NOMO-1 treated with DMSO at 0.1 percent for 48 hours (cell line): ENCODE results near the gene BATF.

ENCODE experiments used
- DNase-seq: peaks from one replicate; lab custom pipeline; 2025; ENCODE audit not compliant: unreplicated experiment; lab: John Stamatoyannopoulos, UW

The BATF gene

DNA sequence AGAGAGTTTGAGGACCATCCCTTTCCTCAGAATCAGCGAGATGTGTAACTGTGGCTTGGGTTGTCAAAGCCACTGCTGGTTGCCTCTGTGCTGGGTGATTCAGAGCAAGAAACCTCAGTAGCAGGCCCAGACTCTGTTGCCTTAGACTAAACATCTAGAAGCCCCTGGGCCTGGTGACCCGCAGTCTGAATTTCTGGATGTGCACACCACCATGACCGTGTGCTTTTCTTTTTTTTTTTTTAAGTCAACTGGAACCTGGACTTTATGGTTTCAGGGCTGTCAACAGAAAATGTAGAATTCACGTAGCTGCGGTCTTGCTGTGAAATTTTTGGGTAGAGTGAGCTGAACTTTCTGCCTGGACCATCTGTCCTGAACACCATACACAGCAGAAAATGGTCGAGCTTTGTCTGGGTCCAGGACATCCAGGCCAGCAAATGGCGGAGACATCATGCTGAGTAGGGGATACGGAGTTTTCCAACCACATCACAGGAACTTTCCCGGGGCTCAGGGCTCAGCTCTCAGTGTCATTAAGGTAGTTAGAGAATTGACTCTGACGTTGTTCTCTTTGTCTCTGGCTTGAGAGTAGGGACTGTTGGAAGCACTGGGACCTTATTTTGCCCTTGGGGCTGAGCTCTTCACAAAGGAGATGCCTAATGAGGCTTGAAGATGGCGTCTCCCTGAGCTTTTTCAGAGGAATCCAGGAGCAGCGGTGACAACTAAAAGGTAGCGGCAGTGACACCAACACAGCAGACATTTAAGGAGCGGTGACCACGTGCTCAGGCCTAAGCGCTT is 23.0 kb upstream of the BATF start:
- DNase-seq: no peak

DNA sequence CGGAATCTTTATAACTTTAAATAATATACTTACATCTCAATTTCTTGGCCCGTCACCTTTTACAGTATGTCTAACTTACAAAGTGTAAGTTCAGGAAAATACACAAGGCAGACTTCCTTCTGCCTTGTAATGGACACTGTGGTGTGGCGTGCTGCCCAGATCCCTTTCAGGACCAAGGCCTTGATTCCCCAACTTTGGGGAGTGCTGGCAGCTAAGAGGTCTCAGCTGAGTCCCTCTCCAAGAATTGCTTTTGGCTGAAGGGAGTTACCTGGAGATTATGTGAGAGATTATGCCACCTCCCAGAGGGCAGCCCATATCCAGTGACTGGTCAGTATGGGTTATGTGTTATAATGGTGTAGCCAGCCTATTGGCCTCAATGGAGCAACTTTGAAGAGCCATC is 21.2 kb upstream of the BATF start:
- DNase-seq: no peak

DNA sequence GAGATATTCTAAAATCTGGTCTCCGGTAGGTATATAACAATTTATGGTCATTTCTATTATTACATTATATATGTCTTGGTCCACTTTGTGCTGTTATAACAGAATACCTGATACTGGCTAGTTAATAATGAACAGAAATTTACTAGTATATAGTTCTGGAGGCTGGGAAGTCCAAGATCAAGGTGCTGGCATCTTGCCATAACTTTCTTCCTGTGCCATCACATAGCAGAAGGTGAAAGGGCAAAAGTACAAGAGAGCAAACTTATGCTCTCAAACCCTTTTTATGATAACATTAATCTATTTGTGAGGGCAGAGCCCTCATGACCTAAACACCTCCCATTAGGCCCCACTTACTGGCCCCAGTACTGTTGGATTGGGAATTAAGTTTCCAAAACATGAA is 17.9 kb upstream of the BATF start:
- no peak for DNase-seq

DNA sequence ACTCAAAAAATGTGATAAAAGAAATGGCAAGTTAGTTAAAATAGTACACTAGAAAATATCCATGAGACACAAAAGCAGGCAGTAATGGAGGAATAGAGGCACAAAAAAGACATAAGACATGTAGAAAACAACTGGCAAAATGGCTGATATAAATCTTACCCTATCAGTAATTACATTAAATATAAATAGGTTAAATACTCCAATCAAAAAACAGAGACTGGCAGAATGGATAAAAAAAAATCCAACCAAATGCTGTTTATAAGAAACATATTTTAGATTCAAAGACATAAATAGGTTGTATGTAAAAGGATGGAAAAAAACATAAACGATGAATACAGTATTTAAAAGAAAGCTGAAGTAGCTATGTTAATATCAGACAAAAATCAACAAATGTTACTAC is 15.3 kb upstream of the BATF start:
- DNase-seq: no peak

DNA sequence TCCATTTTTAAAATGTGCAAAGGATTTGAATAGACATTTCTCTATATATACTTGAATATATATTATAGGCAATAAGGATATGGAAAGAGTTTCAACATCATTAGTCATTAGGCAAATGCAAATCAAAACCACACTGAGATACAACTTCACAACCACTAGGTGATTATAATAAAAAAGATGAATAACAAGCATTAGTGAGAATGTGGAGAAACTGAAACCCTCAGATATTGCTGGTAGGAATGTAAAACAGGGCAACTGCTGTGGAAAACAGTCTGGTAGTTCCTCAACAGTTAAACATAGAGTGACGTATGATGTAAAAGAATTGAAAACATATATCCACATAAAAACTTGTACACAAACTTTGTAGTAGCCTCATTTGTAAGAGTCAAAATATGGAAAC is 11.7 kb upstream of the BATF start:
- DNase-seq: no peak

DNA sequence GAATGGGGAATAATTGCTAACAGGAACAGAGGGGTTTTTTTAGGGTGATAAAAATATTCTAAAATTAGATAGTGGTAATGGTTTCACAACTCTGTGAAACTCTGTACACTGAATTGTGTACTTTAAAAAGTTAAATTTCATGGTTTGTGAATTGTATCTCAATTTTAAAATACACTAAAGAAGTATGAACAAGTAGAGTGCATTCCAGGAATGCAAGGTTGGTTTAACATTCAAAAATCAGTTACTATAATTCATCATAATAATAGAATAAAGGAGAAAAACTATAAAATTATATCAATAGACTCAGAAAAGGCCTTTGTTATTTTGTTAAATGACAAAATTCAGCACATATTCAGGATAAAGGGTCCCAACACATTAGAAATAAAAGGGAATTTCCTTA is 11.1 kb upstream of the BATF start:
- no peak for DNase-seq

DNA sequence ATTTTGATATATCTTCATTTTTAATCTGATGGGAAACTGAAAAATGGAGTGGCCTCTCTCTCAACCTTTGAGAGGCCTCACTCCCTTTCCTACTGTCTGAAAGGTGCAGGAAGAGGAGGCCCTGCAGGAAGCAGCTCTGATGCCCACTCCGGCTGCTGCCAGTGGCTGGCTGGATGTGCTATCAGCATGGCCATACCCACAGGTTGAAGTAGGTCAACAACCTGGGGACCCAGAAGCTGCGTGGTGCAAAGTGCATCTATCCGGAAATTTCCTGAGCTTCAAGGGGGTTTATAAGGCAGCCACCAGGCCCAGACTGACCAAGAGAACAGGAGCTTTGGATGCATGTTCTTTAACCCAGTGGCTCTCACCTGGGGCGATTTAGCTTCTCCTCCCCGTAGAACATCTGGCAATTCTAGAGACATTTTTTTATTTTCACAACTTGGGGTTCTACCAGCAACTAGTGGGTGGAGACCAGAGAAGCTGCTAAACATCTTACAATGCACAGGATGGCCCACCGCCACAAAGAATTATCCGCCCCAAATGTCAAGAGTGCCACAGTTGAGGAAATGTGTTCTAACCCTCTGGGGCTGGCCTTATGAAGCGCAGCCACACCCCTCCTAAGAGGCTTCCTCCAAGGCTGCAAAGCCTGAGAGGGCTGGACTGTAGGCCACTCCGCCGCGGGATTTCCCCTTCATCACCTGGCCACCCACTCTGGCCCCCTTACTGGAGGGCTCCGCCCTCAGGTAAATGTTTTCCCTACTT is 8.2 kb upstream of the BATF start:
- DNase-seq: no peak

DNA sequence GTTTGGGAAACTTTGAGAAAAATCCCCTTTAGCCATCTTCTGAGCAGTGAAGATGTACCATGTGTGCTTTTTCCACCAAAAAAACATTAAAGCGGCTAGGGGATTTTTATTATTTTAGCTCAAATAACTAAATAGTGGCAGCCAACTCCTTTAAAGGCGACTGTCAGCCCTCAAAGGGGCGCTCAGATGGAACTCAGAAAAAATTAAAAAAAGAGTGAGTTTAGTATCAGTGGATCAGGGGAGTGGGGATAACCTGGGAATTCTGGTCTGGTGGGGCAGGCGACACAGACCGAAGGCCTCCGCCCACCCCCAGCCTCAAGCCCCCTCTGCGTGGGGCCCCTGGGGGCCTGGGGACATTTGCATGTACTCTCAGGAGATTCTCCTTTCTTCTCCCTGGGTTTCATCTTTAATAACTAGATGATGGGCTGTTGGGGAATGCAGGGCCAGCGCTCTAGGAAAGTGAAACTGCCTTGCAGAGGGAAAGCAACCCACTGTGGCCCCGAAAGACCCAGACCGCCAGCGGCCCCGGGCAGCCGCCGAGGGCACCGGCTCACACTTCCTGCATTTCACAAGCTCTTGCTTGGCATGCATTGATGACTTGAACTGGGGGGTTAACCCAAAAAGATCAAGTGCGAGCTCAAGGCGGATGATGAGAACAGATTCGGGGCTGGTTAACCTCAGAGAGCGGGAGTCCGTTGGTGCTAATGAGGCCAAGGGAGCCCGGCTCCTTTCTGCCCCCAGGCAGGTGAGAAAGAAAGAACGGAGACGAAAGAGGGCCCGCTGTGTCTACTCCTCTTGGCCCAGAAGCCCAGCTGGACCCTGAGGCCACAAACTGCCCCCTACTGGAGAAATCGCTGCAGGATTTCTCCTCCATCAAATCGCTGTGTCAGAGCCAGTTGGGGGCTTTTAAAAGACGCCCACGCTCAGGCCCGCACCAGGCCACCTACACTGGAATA is 7.3 kb upstream of the BATF start:
- DNase-seq: peak; percentile 74

DNA sequence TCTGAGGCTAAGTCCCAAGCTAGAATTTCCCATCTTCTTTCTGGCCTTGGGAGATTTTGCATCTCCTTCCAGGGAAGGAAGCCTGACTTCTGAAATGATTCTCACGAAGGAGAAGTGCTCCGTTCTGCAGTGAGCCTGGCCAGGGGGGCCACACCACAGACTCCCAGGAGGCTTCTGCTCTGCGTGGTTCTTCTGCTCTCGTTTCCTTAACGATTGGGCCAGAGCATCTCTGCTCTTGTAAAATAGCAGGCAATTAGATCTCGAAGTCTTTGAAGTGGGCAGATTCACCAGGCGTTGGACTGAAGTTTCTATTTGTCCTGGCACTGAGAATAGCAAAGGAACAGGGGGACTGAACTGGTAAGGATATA is 6.7 kb upstream of the BATF start:
- DNase-seq: peak; percentile 81

DNA sequence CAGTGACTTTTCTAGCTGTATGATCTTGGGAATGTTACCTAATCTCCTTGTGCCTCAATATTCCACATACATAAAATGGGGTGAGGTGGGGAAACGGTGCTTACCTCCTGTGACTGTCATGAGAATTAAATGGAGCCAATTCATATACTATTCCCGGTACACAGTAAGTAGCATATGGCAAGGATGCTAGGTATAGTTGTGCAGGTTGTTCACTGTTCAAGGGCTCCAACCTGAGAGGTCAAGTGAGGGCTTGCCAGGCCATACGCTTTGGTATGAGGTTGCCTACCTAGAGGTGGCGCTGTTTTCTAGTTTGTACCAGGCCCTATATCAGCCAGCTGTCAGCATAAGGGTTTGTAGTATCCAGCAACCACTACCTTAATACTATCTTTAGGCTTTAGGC is 3.6 kb upstream of the BATF start:
- DNase-seq: peak; percentile 52

DNA sequence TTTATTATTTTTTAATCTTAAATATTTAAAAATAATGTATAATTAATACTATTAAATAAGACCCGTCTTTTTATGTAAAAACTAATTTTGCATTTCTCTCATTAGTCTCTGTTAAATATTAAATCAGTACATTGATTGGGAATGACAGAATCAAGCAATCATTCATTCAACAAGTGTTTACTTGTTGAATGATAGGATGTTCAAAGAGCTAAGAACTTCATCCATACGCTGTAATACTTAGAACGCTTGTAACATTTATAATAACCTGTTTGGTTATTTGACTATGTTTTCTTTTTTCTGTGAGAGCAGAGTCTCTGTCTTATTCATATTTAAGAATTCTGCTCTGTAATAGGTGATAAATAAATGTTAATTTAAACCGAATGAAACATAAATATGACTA is 2.9 kb upstream of the BATF start:
- no peak for DNase-seq

DNA sequence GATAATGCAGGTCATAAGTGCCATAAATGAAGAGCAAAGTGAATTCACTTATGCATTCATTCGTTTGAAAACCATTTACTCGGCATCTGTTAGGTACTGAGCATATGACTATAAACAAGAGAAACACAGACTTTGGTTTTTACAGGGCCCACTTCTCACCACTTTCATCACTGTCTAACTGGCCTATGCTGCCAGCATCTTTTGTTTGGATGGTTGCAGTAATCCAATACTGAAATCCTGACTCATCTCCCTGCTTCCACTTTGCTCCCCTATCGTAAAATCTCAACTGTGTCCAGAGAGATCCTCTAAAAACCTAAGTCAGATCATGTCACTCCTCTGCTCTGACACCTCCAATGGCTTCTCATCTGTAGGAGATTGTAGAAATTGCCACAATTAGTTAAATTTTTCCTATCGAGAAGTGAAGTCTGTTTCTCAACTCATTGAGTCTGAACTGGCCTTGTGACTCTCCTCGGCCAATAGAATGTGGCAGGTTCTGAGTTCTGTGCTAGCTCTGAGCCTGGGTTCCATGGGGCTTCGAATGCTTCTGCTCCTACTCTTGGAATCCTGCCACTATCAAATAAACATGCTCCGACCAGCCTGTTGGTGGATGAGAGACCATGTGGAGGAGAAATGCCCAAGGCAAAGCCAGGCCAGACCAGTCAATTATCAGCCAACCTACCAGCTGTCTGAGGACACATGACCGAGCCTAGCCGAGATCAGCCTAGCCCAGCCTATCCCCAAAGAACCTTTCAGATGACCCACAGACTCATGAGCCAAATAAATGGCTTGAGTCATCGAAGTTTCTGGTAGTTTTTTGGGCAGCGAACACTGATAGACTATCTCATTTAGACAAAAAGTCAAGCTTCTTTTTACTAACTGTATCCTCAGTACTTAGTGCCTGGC is 2.2 kb upstream of the BATF start:
- no peak for DNase-seq

DNA sequence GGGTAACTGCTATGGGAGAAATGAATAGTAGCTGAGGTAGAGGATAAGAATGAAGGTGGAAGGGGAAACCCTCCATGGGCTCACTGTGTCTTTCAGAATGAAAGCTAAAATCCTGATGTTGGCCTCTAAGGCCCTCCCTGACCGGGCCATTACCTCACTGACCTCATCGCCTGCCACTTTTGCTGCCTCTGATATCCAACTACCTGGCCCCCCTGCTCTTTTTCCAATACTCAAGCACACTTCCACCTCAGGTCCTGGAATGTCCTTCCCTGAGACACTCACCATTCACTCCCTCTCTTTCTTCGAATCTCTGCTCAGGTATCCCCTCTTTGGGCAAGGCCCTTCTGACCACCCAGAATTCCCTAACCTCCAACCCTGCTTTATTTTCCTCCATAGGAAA is 1.4 kb upstream of the BATF start:
- no peak for DNase-seq

DNA sequence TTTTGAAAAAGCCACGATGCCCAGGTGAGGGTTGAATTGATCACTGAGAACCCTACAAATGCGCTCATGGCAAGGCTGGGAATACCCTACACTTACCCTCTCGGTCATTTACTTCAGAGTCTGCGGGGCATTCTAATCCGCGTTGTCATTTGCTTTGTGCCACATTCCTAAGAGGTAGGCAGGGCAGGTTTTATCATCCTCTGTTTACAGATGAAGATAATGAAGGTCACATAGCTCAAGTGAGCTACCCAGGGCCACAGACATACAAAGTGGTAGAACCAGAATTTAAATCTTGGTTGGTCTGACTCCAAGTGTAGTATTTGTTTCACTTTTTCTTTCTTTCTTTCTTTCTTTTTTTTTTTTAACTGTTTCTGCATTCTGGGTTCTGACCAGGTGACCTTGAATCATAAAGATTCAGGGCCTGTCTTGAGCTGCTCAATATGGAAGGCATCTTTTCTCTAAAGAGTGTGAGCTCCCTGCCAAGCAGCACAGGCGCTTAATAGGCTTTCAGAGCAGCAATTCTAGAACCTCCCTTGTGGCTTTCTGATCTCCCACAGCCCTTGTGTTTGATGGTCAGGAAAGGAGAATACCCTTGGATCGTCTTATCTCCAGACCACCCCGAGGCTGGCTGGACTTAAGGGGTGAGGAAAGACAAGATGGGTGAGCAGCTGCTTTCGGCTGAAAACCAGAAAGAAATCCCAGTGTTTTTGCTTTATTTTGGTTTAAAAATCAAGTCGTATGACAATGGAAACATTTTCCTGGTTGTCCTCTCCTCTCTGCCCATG is 662 bp upstream of the BATF start:
- DNase-seq: no peak

DNA sequence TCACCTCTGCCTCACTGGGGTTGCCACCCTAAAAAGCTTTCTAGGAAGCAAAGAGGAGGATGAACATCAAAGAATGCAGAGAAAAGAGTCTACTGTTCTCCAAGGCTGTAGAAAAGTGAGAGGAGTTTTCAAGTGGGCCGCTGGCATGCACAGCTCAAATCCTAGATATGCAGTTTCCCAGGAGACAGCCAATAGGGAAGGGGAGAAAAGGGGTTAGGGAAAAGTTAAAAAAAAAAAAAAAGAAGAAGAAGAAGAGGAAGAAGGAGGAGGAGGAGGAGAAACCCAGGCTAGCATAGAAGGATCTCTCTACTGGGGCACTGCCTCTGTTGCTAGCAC is 682 bp downstream of the BATF start:
- no peak for DNase-seq

DNA sequence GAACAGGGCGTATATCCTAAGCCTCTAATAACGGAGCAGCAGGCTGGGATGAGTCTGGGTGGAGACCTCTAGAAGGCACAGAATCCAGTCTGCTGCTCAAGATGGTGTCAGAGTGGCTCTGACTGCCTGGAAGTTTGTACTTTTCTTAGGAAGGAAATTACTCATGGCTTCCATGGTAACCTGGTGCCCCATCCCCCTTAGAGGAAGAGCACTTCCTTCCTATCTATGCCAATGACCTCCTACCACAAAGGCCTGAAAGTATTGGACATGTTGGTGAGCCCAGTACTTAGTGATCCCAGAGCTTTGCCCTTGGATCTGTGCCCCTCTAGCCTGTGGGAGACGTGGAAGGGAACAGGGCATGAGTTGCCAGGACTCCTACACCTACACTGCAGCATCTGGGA is 1.5 kb downstream of the BATF start:
- no peak for DNase-seq

DNA sequence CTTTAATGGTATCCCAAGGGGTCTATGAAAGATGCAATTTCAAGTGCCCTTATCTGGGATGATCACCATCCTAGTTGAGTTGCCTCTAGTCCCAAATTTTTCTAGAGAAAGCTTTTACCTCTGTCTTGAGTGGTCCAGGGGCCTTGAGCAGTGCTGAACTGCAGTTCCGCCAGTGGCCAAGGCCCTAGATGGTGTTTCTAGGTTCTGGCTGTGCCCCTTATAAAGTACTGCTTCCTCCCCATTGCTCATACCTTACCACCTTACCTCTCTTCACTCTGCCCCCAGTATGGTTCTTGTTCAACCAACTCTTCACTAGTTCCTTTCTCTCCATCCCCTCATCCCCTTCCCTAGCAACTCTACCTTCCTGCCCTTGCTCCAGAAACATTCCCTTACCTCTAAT is 3.7 kb downstream of the BATF start:
- DNase-seq: no peak

DNA sequence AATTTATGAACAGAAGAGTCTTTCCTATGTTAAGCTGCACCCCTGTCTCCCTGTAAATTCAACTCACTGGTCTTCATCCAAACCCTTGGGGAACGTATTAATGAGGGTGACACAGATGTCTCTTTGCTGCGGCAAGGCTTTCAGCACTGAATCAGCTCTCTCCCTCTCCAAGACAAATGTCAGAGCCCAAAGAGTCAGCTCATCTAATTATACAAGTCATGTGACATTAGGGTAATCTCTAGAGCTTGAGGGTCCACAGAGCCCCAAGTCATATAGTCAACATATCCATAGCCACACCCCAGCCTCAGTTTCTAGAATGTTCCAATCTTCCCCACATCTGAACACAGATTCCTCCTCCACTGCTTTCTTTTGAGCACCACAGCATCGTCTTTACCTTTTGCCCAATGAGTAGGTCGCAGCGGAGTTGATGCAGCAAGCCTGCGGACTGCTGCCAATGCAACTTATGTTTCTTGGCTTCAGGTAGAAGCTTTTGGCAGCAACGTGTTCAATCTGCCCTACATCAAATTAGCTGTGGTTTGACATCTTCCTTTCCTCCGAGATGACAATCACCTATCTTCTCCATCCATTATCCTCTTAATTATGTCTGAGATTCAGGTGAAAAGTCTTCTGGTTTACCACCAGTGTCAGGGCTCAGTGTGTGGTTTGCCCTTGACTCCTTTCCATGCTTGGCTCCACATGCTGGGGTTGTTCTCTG is 5.3 kb downstream of the BATF start:
- no peak for DNase-seq

DNA sequence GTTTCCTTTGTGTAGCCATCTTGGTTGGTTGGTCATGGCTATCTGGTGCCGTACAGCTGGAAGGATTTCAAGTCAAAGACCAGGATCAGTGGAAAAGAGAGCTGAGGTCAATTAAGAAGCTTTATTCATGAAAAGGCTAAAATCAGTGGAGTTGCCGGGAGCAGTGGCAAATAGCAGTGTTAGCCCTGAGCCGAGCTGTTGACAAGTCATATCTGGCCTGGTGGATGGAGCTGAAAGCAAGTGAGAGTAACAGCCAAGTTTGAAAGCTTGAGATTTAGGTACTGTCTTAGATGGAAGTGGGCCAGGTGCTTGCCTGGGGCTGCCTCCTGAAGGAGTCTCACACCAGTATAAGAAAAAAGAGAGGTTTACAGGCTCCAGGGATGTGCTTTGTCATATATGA is 9.0 kb downstream of the BATF start:
- no peak for DNase-seq
